ENCODE data around the gene SMOC2. TPM values are rescaled to one million over a fixed set of nuclear protein-coding genes. Genes with fewer than 3 reads are reported as not detected.

The SMOC2 gene
- total and polyA plus RNA-seq, 2 of the 4 experiments (the other 2 are of a cell fraction) = not detected

- no peaks in the 10 kb centered on the region for H3K27me3 ChIP-seq (ENCODE audit: control insufficient read depth, insufficient read depth, low read length)
- no peak overlapping the region for H3K4me3 ChIP-seq (ENCODE audit: insufficient read depth, low read depth, low read length)
- no peaks in the 10 kb centered on the region for H3K79me1 ChIP-seq (ENCODE audit: low read depth in 1 of 2, low read length in 2 of 2)
- no peaks in the 10 kb centered on the region for H3K9me1 ChIP-seq (ENCODE audit: insufficient read depth, low read length)
- H4K8ac ChIP-seq (ENCODE audit: low read depth in 2 of 2, low read length in 2 of 2) = no peak overlapping the region
- no peak overlapping the region for H3K18ac ChIP-seq (ENCODE audit: low read depth, low read length)
- ChIA-PET POLR2A (ENCODE audit: unreplicated experiment) (no interaction called here), CTCF (no interaction called here)
- H3K23ac ChIP-seq (ENCODE audit: low read depth, low read length) = no peak overlapping the region
- no CpG with 5 or more reads among the region's 3 CpGs for WGBS, 2 experiments (ENCODE audit: extremely low coverage in 2 of 2, insufficient read length in 1 of 2)
- no peak overlapping the region for H2AK5ac ChIP-seq (ENCODE audit: low read depth, low read length)
- H2BK5ac ChIP-seq (ENCODE audit: low read depth, low read length, poor library complexity, severe bottlenecking) = no peak overlapping the region
- H4K5ac ChIP-seq (ENCODE audit: low read depth, low read length) = no peak overlapping the region
- BruUV-seq (replicated peaks) = no TSS peak
- H3K4ac ChIP-seq (ENCODE audit: low read depth, low read length) = no peak overlapping the region
- no peak overlapping the region for H3K9ac ChIP-seq (ENCODE audit: low read depth, low read length)
- H3K14ac ChIP-seq (replicated peaks; ENCODE audit: low read depth, low read length) = no peak overlapping the region
- H3K56ac ChIP-seq (ENCODE audit: extremely low read depth, insufficient read depth, low read length) = no peak overlapping the region
- H2BK15ac ChIP-seq (ENCODE audit: low read depth, low read length) = no peak overlapping the region
- H2AFZ ChIP-seq (replicated peaks; ENCODE audit: low read length, poor library complexity) = no peak overlapping the region
- no peak overlapping the region for H3K4me2 ChIP-seq (ENCODE audit: low read depth, low read length)
- in situ Hi-C loops (cut with MboI; ENCODE audit: low sequenced_read_pairs) (no loop called here), dilution Hi-C loops (cut with HindIII; ENCODE audit: low sequenced_read_pairs, unreplicated experiment) (no loop called here), intact Hi-C loops (cut with micrococcal nuclease) (no loop called here)
- TF ChIP-seq MAZ (IDR thresholded peaks at IDR 0.05; ENCODE audit: borderline replicate concordance, low read depth, low read length) = no peak
- H2BK120ac ChIP-seq (ENCODE audit: low read depth, low read length) = no peak overlapping the region
- no peak overlapping the region for H2BK20ac ChIP-seq (ENCODE audit: low read depth, low read length)
- H4K20me1 ChIP-seq (ENCODE audit: insufficient read depth, low read length) = no peaks in the 10 kb centered on the region
- no peaks in the 10 kb centered on the region for H3K4me1 ChIP-seq (ENCODE audit: control insufficient read depth, insufficient read depth, low read length)
- DNase-seq = no peak
- H4K91ac ChIP-seq (ENCODE audit: insufficient read depth, low read depth, low read length) = no peak overlapping the region
- H3K36me3 ChIP-seq (ENCODE audit: control insufficient read depth, insufficient read depth, low read length) = no peaks in the 10 kb centered on the region
- ATAC-seq (ENCODE audit: low read depth) = no peak
- H2AK9ac ChIP-seq (replicated peaks; ENCODE audit: low read depth, low read length, poor library complexity) = no peak overlapping the region
- H3K27ac ChIP-seq (ENCODE audit: insufficient read depth, low read length) = no peak overlapping the region
- H3K9me3 ChIP-seq (ENCODE audit: control insufficient read depth, insufficient read depth, low read length) = peaks cover 45% of the 10 kb centered on the region; the same call in 1 of the 2 replicates
These were observed 63.4 kb downstream of the SMOC2 start for GRCh38 chr6:168504366-168504765.

All from IMR-90 (cell line).